ENCODE measurements around the gene CLSTN2.

CLSTN2 gene

DNA sequence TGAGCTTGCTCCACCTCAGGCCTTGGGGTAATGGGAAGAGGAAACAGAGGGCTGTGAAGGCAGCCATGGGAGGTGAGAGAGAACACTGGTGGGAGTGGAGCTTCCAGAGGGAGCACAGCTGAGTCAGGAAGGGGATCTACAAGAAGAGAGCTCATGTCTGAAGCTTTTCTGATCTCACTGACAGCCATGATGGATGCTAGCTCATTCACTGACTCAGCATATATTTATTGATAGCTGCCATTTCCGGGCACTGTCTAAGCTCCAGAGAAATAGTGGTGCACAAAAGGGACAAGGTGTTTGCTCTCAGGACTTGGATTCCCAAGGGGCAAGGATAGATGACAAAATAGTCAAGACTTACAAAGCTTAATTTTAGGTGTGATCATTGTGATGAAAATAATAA, 218.8 kb downstream of the CLSTN2 start:
- DNase-seq: no peak

DNA sequence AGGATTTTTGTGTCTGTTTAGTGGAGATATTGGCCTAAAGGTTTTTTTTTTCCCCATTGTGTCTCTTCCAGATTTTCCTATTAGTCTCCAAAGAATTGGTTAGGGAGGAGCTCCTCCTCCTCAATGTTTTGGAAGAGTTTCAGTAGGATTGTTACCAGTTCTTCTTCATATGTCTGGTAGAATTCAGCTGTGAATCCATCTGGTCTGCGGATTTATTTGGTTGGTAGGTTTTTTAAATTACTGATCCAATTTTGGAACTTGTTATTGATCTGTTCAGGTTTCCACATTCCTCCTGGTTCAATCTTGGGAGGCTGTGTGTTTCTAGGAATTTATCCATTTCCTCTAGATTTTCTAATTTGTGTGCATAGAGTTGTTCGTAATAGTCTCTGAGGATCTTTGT, 222.2 kb downstream of the CLSTN2 start:
- DNase-seq: no peak

DNA sequence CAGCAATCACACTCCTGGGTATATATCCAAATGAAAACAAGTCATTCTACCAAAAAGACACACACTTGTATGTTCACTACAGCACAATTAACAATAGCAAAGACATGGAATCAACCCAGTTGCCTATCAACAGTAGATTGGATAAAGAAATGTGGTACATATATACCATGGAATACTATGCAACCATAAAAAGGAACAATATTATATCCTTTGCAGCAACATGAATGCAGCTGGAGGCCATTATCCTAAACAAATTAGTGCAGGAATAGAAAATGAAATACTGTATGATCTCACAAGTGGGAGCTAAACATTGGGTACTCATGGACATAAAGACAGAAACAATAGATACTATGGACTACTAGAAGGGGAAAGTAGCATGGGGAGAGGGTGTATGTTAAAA, 224.7 kb downstream of the CLSTN2 start:
- no peak for DNase-seq

DNA sequence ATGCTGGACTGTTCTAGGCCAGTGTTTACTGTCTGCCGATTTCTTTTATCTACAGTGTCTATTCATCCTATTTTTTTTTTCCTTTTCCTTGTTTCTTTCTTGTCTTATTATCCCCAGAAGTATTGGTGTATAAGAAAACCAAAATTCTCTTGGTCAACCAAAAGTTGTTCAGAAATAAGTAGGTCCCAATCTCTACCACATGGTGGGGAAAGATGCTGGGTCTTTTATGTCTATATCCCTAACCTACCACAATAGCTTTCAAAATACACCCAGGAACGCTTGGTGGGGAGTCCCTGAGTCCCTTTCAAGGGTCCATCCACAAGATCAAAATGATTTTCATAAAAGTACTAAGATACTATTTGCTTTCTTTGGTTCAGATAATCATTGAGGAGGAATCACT, 225.6 kb downstream of the CLSTN2 start:
- DNase-seq: no peak

DNA sequence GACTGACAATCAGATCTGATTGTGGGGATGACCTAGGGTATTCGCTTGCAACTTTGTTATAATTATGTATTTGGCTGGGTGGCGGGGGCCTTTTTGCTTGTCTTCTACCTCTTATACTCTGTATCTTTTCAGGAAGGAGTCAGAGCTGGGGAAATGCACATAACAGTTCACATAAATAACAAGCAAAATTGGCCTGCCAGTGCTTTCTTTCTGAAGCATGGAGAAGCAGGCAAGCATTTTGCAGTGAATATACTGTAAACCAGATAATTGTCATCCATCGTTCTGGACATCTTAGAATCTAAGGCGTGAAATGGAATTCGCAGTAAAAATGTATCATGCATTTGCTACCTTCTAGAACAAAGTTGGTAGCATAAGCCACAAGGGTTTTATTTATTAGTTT, 227.6 kb downstream of the CLSTN2 start:
- DNase-seq: no peak

DNA sequence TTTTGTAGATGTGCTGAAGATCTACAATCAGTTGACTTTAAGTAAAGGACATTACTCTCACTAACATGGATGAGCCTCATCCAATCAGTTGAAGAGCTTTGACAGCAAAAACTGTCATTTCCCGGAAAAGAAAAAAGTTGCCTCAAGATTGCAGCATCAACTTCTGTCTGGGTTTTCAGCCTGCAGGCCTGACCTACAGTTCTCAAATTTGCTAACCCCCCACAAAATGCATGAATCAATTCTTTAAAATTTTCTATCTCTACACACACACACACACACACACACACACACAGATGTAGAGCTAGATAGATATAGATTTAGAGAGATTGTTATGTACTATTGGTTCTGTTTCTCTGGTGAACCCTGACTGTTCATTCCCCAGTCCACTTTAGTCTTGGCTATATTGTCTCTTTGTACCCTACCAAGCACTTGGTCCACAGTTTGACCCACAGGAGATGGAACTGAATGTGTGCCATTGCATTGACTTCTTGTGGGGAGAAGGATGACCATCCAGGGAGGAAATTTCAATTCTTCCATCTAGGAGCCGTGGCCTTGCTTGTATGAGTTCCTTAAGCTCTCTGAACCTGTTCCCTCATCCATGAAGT, 228.3 kb downstream of the CLSTN2 start:
- DNase-seq: no peak

DNA sequence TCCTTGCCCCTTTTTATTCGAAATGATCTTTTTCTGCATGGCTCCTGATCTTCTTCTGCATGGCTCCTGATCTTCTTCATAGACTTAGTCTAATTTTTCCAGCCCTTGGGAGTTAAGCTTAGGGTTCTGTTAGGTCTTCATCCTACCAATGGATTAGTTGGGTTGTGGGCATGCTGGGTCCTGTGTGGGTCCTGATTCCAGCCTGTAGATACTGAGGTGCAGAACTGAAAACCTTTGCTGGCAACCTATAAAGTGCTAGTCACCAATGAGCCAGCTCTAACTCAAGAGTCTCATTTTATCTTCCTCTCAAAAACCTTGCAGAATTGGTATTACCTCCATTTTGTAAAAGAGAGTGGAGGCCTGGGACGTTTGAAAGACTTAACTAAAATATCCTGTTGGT, 229.2 kb downstream of the CLSTN2 start:
- DNase-seq: no peak

DNA sequence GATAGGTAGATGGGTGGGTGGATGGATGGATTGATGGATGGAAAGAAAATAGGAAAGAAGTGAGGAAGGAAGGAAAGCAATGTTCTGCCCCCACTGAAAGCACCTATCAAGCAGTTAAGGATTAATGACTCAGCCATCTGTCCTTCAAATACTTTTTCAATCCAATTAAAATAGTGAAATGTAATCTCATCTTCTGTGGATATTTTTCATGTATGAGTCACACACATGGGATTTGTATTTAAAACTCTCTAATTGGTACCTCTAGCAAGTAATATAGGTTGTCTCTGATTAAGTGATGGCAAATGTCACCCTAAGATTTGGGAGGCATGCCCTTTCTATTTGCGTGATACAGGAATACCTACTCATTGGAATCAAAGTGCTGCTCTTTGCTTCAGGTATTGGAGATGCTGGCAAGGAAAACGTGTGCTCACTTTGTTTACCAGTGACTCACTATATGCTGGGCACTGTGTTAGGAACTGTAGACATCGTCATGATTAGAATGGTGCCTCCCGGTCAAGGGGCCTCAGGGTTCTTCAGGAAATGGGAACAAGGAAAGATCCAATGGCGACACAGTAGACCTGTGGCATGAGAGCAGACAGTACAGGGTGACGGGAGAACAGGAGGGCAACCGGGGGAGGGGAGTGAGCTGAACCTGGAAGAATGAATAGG, 230.1 kb downstream of the CLSTN2 start:
- DNase-seq: no peak

DNA sequence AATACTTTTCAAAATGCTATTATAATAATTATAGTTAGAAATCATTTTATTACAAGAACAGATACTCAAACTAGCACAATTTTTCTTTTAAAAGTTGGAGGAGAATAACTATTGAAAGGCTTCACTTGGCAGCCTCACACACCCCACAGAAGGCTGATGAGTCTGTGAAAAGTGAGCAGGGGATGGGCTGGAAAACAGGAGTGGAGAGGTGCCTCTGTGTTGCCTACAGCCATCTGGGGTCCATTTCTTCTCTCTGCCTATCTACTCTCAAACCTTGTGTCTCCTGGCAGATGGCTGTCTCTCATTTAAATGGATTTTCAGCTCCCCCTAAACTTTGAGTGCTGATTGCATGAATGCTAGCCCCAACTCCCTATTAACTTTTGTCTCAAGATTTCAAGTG, 230.8 kb downstream of the CLSTN2 start:
- DNase-seq: no peak

DNA sequence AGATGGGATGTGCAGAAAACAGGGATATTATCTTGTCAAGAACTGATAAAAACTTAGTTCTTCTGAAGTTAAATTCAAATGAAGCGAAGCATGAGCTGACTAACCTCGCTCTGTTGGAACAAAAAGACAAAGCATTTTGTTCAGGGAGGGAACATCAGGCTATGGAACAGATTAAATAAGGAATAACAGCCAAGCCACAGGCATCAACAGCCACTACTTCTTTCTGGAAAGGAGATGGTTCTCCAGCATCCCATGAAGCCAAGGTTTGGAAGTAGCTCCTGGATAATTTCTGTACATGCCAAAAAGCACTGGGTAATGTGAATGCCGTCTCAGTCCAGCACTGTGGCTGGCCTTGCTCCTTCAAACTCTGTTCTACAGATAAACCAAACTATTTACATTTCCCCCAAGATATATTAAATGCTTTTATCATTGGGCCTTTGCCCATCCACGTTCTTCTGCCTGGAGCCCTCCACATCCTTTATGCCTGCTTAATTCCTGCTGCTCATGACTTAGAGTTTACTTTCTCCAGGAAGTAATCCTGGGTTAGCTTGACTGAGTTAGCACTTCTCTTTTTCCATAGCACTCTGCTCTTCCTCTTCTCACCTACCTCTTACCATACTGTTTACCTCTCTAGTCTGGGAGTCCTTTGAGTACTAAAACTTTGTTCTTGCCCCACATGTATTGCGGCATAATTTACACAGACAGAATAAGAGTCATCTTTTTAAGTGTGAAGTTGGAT, 232.0 kb downstream of the CLSTN2 start:
- DNase-seq: no peak

DNA sequence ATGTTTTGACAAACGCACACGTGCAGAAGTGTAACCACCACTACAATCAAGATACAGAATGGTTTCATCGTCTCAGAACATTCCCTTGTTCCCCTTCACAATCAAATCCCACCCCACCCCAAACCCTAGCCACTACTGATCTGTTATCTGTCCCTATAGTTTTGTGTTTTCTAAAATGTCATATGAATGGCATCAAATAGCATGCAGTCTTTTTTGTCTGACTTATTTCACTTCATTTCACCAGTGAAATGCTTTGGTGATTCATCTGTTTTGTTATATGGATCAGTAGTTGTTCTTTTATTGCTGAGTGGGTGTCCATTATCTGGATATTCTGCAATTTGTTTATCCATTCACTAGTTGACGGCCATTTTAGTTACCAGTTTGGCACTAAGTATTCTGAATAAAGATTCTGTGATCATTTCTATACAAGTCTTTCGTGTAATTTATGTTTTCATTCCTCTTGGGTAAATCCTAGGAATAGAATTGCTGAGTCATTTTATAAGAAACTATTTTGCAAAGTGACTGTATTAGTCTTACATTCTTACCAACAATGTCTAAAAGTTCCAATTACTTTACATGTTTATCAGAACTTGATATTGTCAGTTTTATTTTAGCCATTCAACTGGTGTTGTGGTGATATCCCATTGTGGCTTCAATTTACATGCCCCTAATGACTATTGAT, 232.8 kb downstream of the CLSTN2 start:
- no peak for DNase-seq

DNA sequence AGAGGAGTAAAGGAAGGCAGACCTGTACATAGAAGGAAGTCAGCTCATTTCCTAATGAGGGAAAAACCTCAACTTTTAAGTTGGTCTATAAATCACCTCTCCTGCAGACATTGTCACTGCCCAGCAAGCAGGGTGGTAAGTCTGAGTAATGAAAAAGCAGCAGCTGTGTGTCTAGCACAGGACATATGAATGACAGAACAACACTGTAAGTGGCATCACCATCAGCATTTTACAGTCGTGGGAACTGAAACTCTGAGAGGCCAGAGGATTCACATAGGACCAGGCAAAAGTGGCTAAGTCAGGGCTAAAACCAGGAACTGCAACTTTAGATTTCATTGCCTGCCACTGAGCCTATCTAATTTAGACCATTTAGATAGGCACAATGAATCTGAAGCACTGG, 235.6 kb downstream of the CLSTN2 start:
- DNase-seq: no peak

DNA sequence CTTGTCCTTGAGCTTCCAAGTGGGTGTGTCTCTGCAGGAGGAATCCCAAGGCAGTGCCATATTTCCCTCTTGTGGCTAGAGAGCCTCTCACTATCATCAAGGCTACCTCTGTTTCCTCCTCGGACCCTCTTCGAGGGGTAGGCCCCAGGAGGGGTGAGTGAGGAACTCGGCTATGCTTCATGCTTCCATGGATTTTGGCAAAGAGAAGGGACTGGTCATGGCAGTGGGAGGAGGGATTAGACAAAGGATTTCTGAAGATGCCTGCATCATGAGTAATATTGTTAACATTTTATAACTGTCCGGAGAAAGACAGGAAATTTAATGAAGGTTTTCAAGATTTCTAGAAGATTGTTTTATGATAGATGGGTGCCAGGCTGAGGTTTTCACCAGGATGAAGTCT, 241.5 kb downstream of the CLSTN2 start:
- DNase-seq: no peak

DNA sequence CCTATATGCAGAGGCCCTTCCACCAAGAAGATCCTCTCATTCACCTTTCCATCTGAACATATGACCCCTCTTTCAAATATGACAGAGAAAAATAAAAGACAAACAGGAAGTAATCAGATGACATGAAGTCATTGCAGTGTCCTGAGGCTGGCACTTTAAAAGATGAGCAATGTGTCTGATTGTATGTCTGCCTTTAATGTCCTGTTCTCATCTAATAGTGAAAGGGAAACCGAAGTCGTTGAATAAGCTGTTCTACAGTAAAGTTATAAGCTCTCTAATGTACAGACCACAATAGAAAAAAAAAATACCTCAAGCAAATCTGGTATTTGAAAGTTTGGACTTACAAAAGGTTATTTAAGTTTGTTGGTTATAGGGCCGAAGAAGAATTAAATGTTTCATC, 243.0 kb downstream of the CLSTN2 start:
- DNase-seq: no peak

DNA sequence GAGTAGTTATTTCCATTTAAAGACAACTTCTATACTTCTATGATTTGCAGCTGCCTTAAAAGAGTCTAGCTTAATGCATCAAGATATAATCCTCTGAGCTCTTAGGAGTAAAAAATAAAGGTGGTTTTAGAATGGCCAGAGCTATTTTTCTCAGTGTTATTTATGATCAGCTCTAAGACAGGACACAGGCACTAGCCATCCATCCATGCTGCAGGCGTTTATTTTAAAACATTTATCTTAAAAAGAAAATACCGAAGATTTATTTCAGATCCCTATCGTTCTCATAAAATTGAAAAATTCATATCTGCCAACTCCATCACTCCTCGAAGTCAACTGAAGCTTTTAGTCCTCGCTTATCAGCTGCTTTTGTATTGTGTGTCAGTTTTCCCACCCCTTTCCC, 243.5 kb downstream of the CLSTN2 start:
- no peak for DNase-seq

DNA sequence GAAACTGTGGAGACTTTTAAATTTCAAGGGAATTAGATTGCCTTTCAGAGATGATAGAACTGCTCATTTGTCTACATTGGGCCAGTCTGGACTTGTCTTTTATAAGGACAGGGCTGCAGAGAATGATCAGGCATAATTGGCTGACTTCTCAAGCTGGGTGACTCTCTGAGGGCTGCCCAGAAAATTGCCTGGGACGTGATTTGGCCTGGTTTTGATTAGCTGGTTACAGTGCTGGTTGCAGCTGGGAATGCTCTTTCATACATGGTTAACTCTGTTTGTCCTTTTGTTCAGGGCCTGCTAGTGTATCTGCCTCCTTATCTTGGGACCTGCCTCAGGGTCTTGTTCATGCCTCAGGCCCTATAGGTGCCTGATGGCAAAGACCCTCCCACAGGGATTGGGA, 245.6 kb downstream of the CLSTN2 start:
- DNase-seq: no peak

DNA sequence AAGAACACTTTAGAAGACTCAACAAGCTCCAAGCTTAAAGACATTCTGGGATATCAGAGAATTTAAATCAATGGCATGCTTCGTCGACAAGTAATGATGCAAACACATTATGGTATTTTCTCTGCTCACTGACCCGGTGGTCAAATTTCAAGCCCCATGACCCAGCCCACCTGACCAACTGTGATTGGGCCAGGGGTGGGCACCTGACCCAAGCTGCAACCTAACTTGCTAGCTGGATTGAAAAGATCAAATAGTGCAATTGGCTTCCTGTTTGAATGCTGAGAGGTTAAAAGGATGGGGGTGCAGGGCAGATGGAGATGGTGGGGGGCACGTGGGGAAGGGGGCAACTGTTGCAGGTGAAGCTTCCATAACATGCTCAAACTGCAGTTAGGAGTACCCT, 250.4 kb downstream of the CLSTN2 start:
- no peak for DNase-seq

DNA sequence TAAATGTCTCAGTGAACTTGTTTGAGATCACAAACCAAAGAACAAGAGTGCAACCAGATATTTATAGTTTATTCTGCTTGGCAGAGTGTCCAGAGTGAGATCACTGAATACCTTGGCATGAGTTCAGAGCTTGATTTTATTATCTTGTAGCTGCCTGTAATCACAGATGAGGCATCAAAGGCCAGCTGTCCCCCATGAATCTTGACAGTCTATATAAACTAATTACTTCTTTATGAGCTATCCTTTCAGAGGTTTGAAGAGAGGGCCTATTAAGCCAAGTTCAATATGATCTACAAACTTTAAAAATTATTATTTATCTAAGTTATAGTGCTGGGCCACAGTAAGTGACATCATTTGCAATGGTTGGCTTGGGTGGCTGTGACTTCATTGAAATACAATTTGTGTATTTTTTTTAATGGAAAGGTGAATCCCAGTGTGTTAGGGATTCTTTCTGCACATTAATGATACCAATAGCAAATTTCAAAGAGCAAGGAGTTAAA, 251.5 kb downstream of the CLSTN2 start:
- DNase-seq: no peak

DNA sequence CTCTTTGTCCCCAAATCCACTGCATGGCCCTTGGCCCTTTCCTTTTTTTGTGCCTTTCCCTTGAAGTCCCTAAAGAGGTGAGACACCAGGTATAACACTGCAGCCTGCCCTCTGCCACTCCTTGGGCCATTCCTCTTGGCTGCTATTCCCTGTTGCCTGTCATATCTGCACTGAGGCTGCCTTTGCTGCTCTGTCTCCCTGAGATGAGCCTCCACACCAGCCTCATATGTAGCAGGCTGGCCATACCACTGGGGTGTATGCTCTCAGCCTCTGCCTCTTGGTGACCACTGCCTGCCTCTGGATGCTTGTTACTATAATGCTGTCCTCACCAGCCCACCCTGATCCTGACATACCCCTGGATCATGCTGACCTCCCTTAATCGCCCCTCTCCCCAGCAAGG, 252.0 kb downstream of the CLSTN2 start:
- no peak for DNase-seq

DNA sequence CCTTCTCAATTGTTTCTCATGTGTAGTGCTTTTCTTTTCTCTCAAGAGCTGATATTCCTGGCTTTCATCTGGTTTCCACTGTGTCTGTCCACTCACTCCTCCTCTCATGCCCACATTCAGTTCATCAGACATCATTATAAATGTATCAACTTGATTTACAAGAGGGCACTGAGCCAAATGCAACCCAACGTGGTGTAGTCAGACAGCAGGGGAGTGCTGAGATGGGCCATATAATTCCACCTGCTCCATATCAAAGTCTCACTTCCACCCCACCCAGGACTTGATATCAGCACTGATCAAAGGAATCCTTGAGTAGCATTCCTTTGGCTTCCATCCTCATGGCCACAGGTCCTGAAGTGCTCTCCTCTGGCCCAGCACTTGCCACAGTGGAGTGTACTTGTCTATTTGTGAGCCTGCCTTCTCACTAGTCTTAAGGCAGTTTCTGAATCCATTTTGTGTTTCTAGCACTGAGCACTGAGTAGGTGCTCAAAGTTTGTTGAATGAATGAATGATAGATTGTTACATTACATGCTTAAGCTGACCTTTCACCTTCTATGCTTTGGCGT, 252.8 kb downstream of the CLSTN2 start:
- DNase-seq: no peak

DNA sequence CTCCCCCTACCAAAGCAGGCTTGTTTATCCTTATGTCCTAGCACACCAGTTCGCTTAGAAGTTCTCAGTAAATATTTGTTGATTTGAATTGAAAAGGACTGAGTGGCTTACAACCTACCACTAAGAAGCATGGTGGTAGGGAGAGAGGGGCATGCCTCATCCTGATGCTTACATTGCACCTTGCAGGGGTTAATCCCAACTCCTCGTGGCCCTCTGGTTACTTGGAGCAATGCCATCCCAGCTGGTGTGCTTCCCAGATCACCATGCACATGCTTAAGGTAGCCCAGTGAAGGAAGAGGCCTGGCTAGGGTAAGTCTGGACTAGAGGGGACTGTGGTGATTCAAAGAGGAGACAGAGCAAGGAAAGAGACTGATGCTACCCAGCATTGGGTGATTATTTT, 253.3 kb downstream of the CLSTN2 start:
- DNase-seq: no peak

DNA sequence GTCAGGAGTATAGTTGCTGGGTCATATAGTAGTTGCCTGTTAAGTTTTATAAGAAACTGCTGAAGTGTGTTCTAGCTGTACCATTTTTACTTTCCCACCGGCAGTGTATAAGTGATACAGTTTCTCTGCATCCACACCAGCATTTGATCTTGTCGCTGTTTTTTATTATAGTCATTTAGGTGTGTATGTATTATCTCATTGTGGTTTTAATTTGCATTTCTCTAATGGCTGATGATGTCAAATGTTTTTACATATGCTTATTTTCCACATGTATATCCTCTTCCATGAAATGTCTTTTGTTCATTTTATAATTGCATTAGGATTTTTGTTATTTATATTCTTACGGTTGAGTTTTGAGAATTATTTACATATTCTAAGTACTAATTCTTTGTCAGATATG, 254.3 kb downstream of the CLSTN2 start:
- DNase-seq: no peak

DNA sequence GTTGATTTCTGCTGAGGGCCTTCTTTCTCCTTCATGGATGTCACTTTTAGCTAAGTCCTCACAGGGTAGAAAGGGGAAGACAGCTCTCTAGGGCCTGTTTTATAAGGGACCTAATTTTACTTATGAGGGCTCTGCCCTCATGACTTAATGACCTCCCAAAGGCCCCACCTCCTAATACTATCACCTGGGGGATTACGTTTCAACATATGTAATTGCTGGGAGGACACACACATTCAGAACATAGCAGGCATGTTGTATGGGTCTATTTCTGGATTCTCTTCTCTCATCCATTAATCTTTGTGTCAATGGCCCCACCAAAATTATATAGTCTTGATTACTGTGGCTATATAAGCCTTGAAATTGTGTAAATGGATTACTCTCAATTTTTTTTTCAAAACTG, 255.0 kb downstream of the CLSTN2 start:
- no peak for DNase-seq
